Endothelial cell of umbilical vein (primary cell): ENCODE data around the gene ANKS1B. TPM values are rescaled to one million over a fixed set of nuclear protein-coding genes. Genes with fewer than 3 reads are reported as not detected.

Experiments used
- BruUV-seq: library from RNA; stranded (reverse); fragments of 400-500 nt; replicated peaks from 2 replicates; lab custom pipeline; 2021; lab: Mats Ljungman, UMichigan
- CTCF ChIA-PET: fragments of 300-600, 350-600 bp; sonication (Branson Sonifier 250); formaldehyde crosslinking; loops from one replicate; lab custom pipeline; 2021; ENCODE audit warnings: antibody characterized with exemption, inconsistent platforms; lab: Charles Lee
- POLR2A ChIA-PET: fragments of 300-600, 350-600 bp; sonication (Branson Sonifier 250); formaldehyde crosslinking; loops from one replicate; lab custom pipeline; 2021; ENCODE audit warnings: antibody characterized with exemption, inconsistent platforms; lab: Charles Lee
- DNase-seq: peaks from one replicate; pipeline ENCODE4 v3.0.0-alpha.2; 2011; ENCODE audit warnings: low read depth, low spot score
- FAIRE-seq: peaks from 2 replicates; lab custom pipeline; 2011; peaks lifted over from hg19 to GRCh38; lab: Jason Lieb, UNC
- H2AFZ ChIP-seq: 2 replicates; pipeline ENCODE4 v1.6.0; 2012; ENCODE audit warnings: low read depth, low read length, control low read depth, inconsistent platforms
- H3K27ac ChIP-seq: 2 replicates; pipeline ENCODE4 v1.5.1; 2011; ENCODE audit warnings: low read depth, mild to moderate bottlenecking, control low read depth, low read length, moderate library complexity; ENCODE audit not compliant: insufficient read depth
- H3K27me3 ChIP-seq, 2 experiments: 2 replicates each; pipeline versions ENCODE4 v1.6.0 to v1.6.1; 2011; ENCODE audit warnings: low read length in 2 of 2, mixed read lengths in 1 of 2; ENCODE audit not compliant: control insufficient read depth in 2 of 2, insufficient read depth in 2 of 2
- H3K36me3 ChIP-seq, 2 experiments: 2 replicates in 1 of 2; 3 replicates in 1 of 2; pipeline ENCODE4 v1.5.1; 2011; ENCODE audit warnings: low read length in 2 of 2, mild to moderate bottlenecking in 1 of 2, moderate library complexity in 1 of 2; ENCODE audit not compliant: control insufficient read depth in 2 of 2, insufficient read depth in 2 of 2; ENCODE audit errors: extremely low read depth in 1 of 2
- H3K4me1 ChIP-seq: 3 replicates; pipeline ENCODE4 v1.5.1; 2011; ENCODE audit warnings: mild to moderate bottlenecking, low read length; ENCODE audit not compliant: control insufficient read depth, insufficient read depth; ENCODE audit errors: extremely low read depth
- H3K4me2 ChIP-seq: 2 replicates; pipeline ENCODE4 v1.6.1; 2011; ENCODE audit warnings: low read length, control low read depth, mixed read lengths; ENCODE audit not compliant: insufficient read depth
- H3K4me3 ChIP-seq, 3 experiments: fragments of 200-600 bp in 1 of 3; sonication (generic), shearing (Covaris generic) in 1 of 3; replicated peaks in 1 of 3; 2 replicates each; pipeline ENCODE4 v1.5.1; 2011 to 2016; ENCODE audit warnings: control low read depth in 3 of 3, low read length in 3 of 3, mild to moderate bottlenecking in 2 of 3, inconsistent platforms in 1 of 3, low read depth in 1 of 3, moderate library complexity in 1 of 3; ENCODE audit not compliant: insufficient read depth in 1 of 3
- H3K79me2 ChIP-seq: 2 replicates; pipeline ENCODE4 v1.6.0; 2012; ENCODE audit warnings: low read length, inconsistent platforms; ENCODE audit not compliant: control insufficient read depth, insufficient read depth
- H3K9ac ChIP-seq: replicated peaks from 2 replicates; pipeline ENCODE3; 2011; ENCODE audit warnings: low read length, control low read depth; ENCODE audit not compliant: insufficient read depth; ENCODE audit errors: extremely low read depth
- H3K9me1 ChIP-seq: replicated peaks from 3 replicates; pipeline ENCODE4 v1.6.0; 2011; ENCODE audit warnings: mild to moderate bottlenecking, low read length; ENCODE audit not compliant: control insufficient read depth, insufficient read depth; ENCODE audit errors: extremely low read depth
- H3K9me3 ChIP-seq: replicated peaks from 2 replicates; pipeline ENCODE4 v1.5.1; 2012; ENCODE audit warnings: low read length, inconsistent platforms; ENCODE audit not compliant: control insufficient read depth, insufficient read depth
- H4K20me1 ChIP-seq: replicated peaks from 2 replicates; pipeline ENCODE3; 2011; ENCODE audit warnings: mild to moderate bottlenecking, low read length; ENCODE audit not compliant: control insufficient read depth, insufficient read depth; ENCODE audit errors: extremely low read depth
- CTCF ChIP-seq, 2 donors: IDR thresholded peaks; 1 replicate in 1 of 2; 2 replicates in 1 of 2; pipeline ENCODE4 v1.5.1; 2011; ENCODE audit warnings: low read length in 2 of 2, mild to moderate bottlenecking in 2 of 2, moderate library complexity in 2 of 2, control low read depth in 1 of 2, inconsistent platforms in 1 of 2, low read depth in 1 of 2; ENCODE audit not compliant: insufficient read depth in 1 of 2; ENCODE audit errors: extremely low read depth in 1 of 2
- EZH2 ChIP-seq: IDR thresholded peaks from 2 replicates; pipeline ENCODE4 v1.6.1; 2012; ENCODE audit warnings: borderline replicate concordance, low read depth, mild to moderate bottlenecking, moderate library complexity, low read length, inconsistent platforms; ENCODE audit not compliant: severe bottlenecking
- FOS ChIP-seq: IDR thresholded peaks from 2 replicates; pipeline ENCODE4 v1.6.1; 2011; ENCODE audit warnings: mild to moderate bottlenecking, low read length, moderate library complexity, borderline replicate concordance; ENCODE audit not compliant: insufficient read depth
- GATA2 ChIP-seq: IDR thresholded peaks from 2 replicates; pipeline ENCODE4 v1.7.0; 2011; ENCODE audit warnings: low read depth, mild to moderate bottlenecking, moderate library complexity, mixed read lengths, low read length; ENCODE audit not compliant: insufficient read length, insufficient read depth
- JUN ChIP-seq: IDR thresholded peaks from 2 replicates; pipeline ENCODE4 v1.6.1; 2011; ENCODE audit warnings: borderline replicate concordance, low read depth; ENCODE audit not compliant: insufficient read length, insufficient read depth
- MAX ChIP-seq: IDR thresholded peaks from 2 replicates; pipeline ENCODE4 v1.6.1; 2011; ENCODE audit not compliant: insufficient read depth, insufficient read length
- MYC ChIP-seq: IDR thresholded peaks from one replicate; pipeline ENCODE4 v1.6.1; 2011; ENCODE audit warnings: mild to moderate bottlenecking, low read depth, low read length
- POLR2A ChIP-seq: IDR thresholded peaks from 2 replicates; pipeline ENCODE4 v1.6.1; 2012; ENCODE audit warnings: low read depth, mild to moderate bottlenecking, control low read depth, low read length
- POLR2AphosphoS5 ChIP-seq: IDR thresholded peaks from 2 replicates; pipeline ENCODE4 v1.6.1; 2012; ENCODE audit warnings: low read depth, mild to moderate bottlenecking, control low read depth, low read length, moderate library complexity; ENCODE audit not compliant: insufficient read depth
- dilution Hi-C: fragments of 300-500 bp; cut with MboI; formaldehyde crosslinking; loops from one replicate; pipeline ENCODE4 v1.15.0; 2019; ENCODE audit warnings: low sequenced_read_pairs; ENCODE audit not compliant: extremely low pct_ligation_motif_present
- intact Hi-C: fragments of 100-400 bp; cut with micrococcal nuclease; formaldehyde crosslinking; loops from one replicate; pipeline ENCODE4 v1.10.0; 2022
- polyA plus RNA-seq, 4 experiments: library from polyadenylated mRNA; depleted of rRNA in 3 of 4; stranded (reverse) in 3 of 4; unstranded in 1 of 4; fragments of >200 nt; gene quantifications; 2 replicates each; pipeline versions ENCODE4 v1.2.1 to v1.2.3, GENCODE V29; 2011 to 2012; ENCODE audit warnings: missing spikeins in 1 of 4
- total RNA-seq: library from RNA; stranded (reverse); gene quantifications from 2 replicates; pipeline ENCODE4 v1.2.3, GENCODE V29; 2021

Gene ANKS1B
- total and polyA plus RNA-seq, 2 donors (not counting 3 experiments of a cell fraction or from before 2014, with no cell fraction given), result 0.15 to 0.38 TPM

- CTCF ChIA-PET, result no interaction called here
- no peak for TF ChIP-seq MAX
- TF ChIP-seq GATA2, result no peak
- no peak for TF ChIP-seq POLR2AphosphoS5
- TF ChIP-seq POLR2A, result no peak
- no peak for TF ChIP-seq JUN
- TF ChIP-seq MYC, result no peak
- no peak for TF ChIP-seq EZH2
- no peak for TF ChIP-seq FOS
- no peak for TF ChIP-seq CTCF (IDR thresholded peaks at IDR 0.05; ENCODE audit: extremely low read depth in 1 of 2, insufficient read depth in 1 of 2, low read depth in 1 of 2, low read length in 2 of 2)
These were observed 1073.3 kb downstream of the ANKS1B start for GRCh38 chr12:98911396-98911795.

More at GRCh38 chr12:98911396-98911795, 1073.3 kb downstream of the ANKS1B start:
- Histone ChIP-seq H3K4me1 (no peaks in the 10 kb centered on the region), H3K4me3 (no peak overlapping the region), H3K9ac (no peak overlapping the region), H2AFZ (no peak overlapping the region), H3K27me3 (no peaks in the 10 kb centered on the region), H3K4me2 (no peak overlapping the region), H3K9me1 (no peaks in the 10 kb centered on the region), H3K79me2 (no peaks in the 10 kb centered on the region), H3K27ac (no peak overlapping the region), H3K9me3 (no peaks in the 10 kb centered on the region), H3K36me3 (no peaks in the 10 kb centered on the region), H4K20me1 (no peaks in the 10 kb centered on the region)
- BruUV-seq, result no TSS peak
- no peak for FAIRE-seq
- dilution Hi-C loops, result no loop called here
- no peak for DNase-seq
- intact Hi-C loops, result no loop called here
- POLR2A ChIA-PET, result no interaction called here
